ENCODE results near the gene FOXL2NB.

GRCh38 chr3:138971766-138972320 lies 24.8 kb downstream of the FOXL2NB start:
- TF ChIP-seq CTCF (IDR thresholded peaks at IDR 0.05; ENCODE audit: borderline replicate concordance, extremely low read depth, low read length, poor library complexity, severe bottlenecking), result no peak
- TF ChIP-seq EZH2 (IDR thresholded peaks at IDR 0.05; ENCODE audit: borderline replicate concordance, low read depth, low read length, severe bottlenecking), result no peak
